ENCODE results near the gene BLOC1S6. TPM values are rescaled to one million over a fixed set of nuclear protein-coding genes. Genes with fewer than 3 reads are reported as not detected.

Gene BLOC1S6
- total and polyA plus RNA-seq, 2 of the 13 experiments (the other 11 are each of a cell fraction or from before 2014, with no cell fraction given) = 11.8 to 44.3 TPM

DNA sequence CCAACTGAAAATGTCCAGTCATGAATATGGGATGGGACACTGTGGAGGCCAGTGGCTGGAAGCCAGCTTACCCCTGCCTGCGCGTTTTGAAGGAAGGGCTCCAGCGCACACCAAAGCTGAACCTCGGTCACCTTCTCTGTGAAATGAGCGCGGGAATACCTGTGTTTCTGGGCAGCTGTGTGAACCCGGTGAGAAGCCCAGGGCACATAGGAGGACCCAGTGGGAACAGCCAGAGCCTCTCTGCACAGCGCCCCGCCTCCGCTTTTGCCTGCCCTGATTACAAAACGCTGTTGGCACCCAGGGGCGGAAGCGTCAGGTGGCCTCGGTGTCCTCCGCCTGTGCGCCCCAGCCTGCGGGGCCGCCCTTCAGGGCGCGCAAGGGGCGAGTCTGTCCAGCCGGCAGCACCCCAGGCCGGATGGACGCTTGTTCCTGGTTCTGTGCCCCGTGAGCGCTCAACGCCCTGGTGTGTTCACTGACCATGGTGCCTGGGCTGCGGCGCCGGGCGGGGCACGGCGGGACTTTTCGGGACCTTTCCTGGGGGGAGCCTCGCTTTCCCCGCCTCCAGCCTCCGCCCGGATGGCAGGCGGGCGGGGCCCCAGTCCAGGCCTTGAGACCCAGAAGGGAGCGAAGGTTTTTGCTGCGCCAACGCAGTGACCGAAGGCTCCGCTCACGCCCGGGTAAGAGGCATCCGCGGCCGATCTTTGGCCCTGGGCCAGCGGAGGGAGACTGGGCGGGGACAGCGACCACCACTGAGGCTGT is 47.4 kb downstream of the BLOC1S6 start, which contains the start of gene SQOR (continued):
- TF ChIP-seq, protein P1, sequence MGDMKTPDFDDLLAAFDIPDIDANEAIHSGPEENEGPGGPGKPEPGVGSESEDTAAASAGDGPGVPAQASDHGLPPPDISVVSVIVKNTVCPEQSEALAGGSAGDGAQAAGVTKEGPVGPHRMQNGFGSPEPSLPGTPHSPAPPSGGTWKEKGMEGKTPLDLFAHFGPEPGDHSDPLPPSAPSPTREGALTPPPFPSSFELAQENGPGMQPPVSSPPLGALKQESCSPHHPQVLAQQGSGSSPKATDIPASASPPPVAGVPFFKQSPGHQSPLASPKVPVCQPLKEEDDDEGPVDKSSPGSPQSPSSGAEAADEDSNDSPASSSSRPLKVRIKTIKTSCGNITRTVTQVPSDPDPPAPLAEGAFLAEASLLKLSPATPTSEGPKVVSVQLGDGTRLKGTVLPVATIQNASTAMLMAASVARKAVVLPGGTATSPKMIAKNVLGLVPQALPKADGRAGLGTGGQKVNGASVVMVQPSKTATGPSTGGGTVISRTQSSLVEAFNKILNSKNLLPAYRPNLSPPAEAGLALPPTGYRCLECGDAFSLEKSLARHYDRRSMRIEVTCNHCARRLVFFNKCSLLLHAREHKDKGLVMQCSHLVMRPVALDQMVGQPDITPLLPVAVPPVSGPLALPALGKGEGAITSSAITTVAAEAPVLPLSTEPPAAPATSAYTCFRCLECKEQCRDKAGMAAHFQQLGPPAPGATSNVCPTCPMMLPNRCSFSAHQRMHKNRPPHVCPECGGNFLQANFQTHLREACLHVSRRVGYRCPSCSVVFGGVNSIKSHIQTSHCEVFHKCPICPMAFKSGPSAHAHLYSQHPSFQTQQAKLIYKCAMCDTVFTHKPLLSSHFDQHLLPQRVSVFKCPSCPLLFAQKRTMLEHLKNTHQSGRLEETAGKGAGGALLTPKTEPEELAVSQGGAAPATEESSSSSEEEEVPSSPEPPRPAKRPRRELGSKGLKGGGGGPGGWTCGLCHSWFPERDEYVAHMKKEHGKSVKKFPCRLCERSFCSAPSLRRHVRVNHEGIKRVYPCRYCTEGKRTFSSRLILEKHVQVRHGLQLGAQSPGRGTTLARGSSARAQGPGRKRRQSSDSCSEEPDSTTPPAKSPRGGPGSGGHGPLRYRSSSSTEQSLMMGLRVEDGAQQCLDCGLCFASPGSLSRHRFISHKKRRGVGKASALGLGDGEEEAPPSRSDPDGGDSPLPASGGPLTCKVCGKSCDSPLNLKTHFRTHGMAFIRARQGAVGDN (CRISPR knock-in tag; IDR thresholded peaks at IDR 0.05) = peak; percentile 93
- TF ChIP-seq ZNF883 (CRISPR knock-in tag; IDR thresholded peaks at IDR 0.05; ENCODE audit: not compliant biosample characterization) = peak; percentile 23
- TF ChIP-seq SIX4 (CRISPR knock-in tag; IDR thresholded peaks at IDR 0.05) = no peak
- TF ChIP-seq SAFB2 (CRISPR knock-in tag; IDR thresholded peaks at IDR 0.05; ENCODE audit: borderline replicate concordance, low read depth) = no peak
- TF ChIP-seq, protein P2, sequence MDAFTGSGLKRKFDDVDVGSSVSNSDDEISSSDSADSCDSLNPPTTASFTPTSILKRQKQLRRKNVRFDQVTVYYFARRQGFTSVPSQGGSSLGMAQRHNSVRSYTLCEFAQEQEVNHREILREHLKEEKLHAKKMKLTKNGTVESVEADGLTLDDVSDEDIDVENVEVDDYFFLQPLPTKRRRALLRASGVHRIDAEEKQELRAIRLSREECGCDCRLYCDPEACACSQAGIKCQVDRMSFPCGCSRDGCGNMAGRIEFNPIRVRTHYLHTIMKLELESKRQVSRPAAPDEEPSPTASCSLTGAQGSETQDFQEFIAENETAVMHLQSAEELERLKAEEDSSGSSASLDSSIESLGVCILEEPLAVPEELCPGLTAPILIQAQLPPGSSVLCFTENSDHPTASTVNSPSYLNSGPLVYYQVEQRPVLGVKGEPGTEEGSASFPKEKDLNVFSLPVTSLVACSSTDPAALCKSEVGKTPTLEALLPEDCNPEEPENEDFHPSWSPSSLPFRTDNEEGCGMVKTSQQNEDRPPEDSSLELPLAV (CRISPR knock-in tag; conservative IDR thresholded peaks at IDR 0.05; ENCODE audit: low read depth) = no peak
- no peak for TF ChIP-seq SMC3 (IDR thresholded peaks at IDR 0.05; ENCODE audit: low read length)
- peak; percentile 57 for TF ChIP-seq NRL (CRISPR knock-in tag; IDR thresholded peaks at IDR 0.05; ENCODE audit: borderline replicate concordance)
- TF ChIP-seq, protein P3, sequence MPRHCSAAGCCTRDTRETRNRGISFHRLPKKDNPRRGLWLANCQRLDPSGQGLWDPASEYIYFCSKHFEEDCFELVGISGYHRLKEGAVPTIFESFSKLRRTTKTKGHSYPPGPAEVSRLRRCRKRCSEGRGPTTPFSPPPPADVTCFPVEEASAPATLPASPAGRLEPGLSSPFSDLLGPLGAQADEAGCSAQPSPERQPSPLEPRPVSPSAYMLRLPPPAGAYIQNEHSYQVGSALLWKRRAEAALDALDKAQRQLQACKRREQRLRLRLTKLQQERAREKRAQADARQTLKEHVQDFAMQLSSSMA (CRISPR knock-in tag; IDR thresholded peaks at IDR 0.05) = peak; percentile 71; the same call in 1 of the 2 replicates
- TF ChIP-seq ZSCAN30 (CRISPR knock-in tag; IDR thresholded peaks at IDR 0.05) = no peak
- no peak for TF ChIP-seq PCBP2 (optimal IDR thresholded peaks at IDR 0.05; ENCODE audit: low read depth, low read length, poor library complexity, severe bottlenecking)
- 0 out of 2 replicates have a peak, but pooled peaks have one; percentile 17 for TF ChIP-seq ZFP1 (CRISPR knock-in tag; IDR thresholded peaks at IDR 0.05)
- TF ChIP-seq, protein P4, sequence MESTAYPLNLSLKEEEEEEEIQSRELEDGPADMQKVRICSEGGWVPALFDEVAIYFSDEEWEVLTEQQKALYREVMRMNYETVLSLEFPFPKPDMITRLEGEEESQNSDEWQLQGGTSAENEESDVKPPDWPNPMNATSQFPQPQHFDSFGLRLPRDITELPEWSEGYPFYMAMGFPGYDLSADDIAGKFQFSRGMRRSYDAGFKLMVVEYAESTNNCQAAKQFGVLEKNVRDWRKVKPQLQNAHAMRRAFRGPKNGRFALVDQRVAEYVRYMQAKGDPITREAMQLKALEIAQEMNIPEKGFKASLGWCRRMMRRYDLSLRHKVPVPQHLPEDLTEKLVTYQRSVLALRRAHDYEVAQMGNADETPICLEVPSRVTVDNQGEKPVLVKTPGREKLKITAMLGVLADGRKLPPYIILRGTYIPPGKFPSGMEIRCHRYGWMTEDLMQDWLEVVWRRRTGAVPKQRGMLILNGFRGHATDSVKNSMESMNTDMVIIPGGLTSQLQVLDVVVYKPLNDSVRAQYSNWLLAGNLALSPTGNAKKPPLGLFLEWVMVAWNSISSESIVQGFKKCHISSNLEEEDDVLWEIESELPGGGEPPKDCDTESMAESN (CRISPR knock-in tag; conservative IDR thresholded peaks at IDR 0.05) = peak; percentile 85
- TF ChIP-seq ZNF670 (CRISPR knock-in tag; IDR thresholded peaks at IDR 0.05; ENCODE audit: borderline replicate concordance) = peak; percentile 68; the same call in 1 of the 2 replicates

All from HepG2 (cell line).